HG03469 (cell line): ENCODE measurements around the gene BIRC2.
"Not testable (repeated sequence)": the region's sequence is repeated elsewhere in the genome, so short reads cannot be mapped to it uniquely, and the experiment has no call there.

Source experiments
- ATAC-seq: cut with Tn5 transposase; IDR thresholded peaks from one replicate; pipeline ENCODE4 v1.9.1; 2021; ENCODE audit warnings: mild to moderate bottlenecking, moderate library complexity, moderate number of reproducible peaks; ENCODE audit not compliant: unreplicated experiment

The BIRC2 gene

DNA sequence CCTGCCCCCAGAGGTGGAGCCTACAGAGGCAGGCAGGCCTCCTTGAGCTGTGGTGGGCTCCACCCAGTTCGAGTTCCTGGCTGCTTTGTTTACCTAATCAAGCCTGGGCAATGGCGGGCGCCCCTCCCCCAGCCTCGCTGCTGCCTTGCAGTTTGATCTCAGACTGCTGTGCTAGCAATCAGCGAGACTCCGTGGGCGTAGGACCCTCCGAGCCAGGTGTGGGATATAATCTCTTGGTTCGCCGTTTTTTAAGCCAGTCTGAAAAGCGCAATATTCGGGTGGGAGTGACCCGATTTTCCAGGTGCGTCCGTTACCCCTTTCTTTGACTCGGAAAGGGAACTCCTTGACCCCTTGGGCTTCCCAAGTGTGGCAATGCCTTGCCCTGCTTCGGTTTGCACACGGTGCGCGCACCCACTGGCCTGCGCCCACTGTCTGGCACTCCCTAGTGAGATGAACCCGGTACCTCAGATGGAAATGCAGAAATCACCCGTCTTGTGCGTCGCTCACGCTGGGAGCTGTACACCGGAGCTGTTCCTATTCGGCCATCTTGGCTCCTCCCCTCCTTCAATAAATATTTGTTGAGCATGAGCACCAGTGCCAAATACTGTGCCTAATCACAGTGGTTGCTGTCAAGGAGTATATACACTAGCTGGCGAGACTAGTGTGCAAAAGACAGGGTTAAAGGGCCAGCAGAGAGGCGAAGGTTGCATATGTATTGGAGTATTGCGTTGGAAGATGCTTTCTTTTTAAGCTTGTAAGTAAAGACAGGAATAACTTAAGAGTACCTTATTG is 27.8 kb downstream of the BIRC2 start:
- ATAC-seq, result not testable (repeated sequence)

DNA sequence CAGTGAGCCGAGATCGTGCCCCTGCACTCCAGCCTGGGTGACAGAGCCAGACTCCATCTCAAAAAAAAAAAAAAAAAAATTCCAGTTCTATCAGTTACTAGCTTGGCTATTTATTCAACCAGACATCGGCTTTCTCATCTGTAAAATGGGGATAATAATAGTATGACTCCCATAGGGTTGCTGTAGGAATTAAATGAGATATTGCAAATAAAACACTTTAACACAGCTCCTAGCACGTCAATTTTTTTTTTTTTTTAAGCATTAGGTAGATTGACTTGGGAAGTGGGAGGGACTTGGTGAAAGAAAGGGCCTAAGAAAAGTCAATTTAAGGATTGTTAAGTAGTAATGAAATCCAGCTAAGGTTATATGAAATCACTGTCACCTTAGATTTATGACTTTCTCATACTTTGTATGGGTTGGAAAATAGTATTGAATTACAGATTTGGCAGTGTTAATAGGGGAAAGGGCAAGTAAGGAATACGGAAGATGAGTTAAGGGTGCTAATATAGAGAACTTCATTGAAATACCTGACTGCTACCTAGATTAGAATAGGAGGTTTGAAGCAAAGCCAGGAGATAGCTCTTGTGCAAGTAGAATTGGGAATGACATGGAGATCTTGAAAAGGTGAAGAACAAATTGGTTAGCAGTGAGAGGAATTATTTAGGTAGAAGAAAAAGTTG is 28.8 kb downstream of the BIRC2 start:
- ATAC-seq, result no peak

DNA sequence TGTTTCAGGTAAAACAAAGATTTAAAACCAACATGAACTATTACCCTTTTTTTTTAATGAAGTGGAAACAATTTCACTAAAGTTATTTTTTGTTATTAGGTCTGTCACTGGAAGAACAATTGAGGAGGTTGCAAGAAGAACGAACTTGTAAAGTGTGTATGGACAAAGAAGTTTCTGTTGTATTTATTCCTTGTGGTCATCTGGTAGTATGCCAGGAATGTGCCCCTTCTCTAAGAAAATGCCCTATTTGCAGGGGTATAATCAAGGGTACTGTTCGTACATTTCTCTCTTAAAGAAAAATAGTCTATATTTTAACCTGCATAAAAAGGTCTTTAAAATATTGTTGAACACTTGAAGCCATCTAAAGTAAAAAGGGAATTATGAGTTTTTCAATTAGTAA is 30.9 kb downstream of the BIRC2 start:
- no peak for ATAC-seq

DNA sequence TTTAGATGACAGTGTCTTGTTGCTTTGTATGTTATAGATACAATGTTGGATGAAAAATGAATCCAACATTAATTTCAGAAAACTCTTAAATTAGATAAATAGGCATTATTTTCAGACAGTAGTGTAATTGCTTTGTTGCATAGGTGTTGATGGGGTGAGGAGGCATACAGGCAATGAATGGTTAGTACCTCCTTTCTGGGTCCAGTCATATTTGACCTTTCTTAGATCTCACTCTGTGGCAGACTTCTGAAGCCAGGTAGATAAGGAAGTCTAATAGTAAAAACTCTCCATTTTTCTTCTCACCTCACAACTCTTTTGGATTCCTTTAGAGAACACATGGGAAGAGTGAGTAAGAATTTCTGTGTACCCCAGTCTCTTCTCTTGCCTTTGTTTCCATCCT is 31.8 kb downstream of the BIRC2 start:
- ATAC-seq, result no peak

DNA sequence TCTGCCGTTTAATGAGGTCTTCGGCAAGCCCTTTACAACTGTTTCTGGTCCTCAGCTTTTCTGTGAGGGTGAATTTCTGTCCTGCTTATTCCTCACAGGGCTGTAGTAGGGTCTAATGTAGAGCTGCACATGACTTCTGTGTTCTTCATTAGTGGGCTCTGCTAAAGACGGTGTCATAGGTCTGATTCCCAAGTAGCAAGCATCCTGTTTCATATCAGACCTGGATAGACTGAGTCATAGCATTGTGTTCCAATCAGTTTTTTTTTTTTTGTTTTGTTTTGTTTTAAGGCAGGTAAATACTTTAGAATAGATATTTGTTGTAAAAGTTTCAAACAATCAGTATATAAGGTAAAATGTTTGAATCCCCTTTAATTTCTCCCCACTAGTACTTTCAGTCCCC is 35.4 kb downstream of the BIRC2 start:
- no peak for ATAC-seq

DNA sequence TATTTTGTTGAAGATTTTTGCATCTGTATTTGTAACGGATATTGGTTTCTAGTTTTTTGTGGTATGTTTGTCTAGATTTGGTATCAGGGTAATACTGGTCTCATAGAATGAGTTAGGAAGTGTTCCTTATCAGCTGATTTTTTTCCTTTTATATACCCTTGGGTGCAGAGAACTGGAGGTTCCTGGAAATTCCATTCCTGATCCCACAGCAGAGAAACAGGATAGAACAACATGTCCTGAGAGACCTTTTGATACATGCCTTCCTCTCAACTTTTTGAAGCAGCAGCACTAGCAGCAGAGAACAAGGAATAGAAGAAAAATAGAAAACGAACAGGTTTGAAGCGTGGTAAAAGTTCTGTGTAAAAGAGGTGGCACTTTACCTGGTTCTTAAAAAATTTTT is 36.8 kb downstream of the BIRC2 start:
- ATAC-seq, result no peak

DNA sequence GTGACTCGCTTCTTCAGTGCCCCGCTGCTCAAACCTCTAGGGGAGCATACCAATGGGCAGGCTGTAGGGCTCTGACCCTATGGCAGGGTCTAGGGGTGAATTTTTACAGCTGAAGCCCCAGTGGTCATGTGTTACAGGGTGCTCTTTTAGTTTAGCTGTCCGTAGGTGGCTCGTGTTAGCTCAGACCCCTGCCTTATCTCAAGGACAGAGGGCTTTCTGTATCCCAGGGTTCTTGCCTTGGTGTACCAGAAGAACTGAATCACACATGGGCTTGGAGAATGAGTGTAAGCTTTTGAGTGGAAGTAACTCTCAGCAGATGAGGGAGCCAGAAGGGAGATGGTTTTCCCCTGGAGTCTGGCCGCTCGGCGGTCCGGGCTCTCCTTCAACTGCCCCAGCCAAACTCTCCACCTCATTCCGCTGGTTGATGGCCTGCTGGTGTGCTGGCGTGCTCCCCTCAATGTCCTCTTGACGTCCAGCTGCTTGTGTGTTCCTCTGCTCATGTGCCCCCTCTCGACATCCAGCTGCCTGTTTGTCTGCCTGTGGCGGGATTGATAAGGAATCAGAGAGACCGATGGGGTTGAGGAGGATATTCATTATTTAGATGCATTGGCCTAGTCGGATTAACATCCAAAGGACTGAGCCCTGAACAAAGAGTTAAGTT is 37.5 kb downstream of the BIRC2 start:
- no peak for ATAC-seq

DNA sequence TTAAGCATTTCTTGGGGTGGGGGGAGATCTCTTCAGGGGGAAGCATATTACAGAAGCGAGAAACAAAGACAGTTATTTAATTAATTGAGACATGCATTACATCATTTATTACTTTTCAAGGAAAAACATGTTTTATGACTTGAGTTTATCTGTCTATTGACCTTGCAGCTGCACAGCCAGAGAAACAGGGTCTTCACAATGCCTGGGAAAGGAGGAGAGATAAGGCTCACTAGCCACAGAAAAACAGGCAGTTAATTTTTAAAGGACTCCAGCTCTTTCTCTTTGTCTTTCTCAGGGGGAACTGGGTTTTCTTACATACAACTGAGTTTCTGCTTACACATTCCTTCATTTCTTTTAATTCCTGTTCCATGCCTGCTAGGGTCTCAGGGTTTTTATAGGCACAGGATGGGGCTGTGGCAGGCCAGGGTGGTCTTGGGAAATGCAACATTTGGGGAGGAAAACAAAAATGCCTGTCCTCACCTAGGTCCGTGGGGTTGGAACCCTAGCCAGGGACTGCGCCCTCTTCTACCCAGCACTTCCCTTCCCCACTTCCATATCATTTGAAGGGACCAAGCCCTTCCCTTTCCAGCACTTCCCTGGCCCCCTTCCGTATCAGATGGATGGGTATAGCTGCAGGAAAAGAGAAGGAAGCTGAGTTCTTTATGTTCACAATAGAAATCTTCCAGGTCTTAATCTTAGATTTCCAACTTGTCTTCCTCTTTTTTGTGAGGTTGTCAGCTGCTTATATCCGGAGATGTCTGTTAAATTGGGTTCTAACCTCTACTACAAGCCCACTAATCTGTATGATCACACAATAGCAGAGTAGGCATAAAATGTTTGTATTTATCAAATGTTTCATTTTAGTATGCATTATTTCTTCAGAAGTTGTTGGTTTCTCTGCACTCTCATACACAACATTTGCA is 38.3 kb downstream of the BIRC2 start:
- no peak for ATAC-seq

DNA sequence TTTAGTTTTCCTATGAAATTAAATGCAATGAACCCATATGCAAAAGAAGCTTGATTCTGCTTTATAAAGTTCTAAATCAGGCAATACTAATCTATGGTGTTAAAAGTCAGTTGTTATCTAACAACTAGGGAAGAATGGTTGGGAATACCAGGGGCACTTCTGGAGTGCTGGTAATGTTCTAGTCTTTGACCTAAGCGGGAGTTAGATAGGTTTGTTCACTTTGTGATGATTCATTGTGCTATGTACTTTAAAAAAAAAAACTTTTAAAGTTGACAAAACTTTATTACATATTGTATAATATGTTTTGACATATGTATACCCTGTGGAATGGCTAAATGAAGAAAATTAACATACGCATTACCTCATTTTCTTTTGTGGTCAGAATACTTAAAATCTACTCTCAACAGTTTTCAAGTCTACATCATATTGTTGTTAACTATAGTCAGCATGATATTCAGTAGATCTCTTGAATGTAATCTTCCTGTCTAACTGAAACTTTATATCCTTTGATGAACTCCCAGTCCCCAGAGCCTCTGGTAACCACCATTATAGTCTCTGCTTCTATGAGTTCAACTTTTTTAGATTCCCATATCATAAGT is 39.2 kb downstream of the BIRC2 start:
- no peak for ATAC-seq

DNA sequence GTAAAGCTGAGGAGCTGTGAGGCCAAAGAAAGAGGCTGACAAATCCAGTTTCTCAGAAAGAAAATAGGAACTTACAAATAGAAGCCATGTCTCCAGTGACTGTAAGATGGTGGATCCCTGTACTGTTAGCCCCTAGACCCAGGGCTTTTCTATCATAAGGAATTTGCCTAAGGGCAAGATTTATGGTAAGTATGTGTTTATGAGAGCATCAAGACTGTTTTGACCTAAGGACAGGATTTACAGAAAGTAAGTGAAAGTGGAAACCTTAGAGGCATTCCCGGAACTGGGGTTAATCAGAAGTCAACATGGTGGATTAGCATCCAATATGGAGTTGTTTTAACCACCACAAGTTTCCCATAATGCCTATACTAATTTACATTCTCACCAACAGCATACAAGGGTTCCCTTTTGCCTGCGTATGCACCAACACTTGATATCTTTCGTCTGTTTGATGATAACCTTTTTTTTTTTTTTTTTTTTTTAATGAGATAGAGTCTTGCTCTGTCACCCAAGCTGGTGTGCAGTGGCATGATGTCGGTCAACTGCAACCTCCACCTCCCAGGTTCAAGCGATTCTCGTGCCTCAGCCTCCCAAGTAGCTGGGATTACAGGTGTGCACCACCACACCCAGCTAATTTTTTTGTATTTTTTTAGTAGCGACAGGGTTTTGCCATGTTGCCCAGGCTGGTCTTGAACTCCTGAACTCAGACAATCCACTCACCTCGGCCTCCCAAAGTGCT is 40.2 kb downstream of the BIRC2 start:
- ATAC-seq, result no peak

DNA sequence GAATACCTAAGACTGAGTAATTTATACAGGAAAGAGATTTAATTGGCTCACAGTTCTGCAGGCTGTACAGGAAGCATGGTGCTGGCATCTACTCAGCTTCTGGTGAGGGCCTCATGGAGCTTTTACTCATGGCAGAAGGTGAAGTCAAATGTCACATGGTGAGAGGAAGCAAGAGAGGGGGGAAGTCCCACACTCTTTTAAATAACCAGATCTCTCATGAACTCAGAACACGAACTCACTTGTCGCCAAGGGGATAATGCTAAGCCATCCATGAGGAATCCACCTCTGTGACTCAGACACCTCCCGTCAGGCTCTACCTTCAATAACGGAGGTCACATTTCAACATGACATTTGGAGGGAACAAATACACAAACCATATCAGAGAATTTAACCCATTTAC is 42.2 kb downstream of the BIRC2 start:
- no peak for ATAC-seq

DNA sequence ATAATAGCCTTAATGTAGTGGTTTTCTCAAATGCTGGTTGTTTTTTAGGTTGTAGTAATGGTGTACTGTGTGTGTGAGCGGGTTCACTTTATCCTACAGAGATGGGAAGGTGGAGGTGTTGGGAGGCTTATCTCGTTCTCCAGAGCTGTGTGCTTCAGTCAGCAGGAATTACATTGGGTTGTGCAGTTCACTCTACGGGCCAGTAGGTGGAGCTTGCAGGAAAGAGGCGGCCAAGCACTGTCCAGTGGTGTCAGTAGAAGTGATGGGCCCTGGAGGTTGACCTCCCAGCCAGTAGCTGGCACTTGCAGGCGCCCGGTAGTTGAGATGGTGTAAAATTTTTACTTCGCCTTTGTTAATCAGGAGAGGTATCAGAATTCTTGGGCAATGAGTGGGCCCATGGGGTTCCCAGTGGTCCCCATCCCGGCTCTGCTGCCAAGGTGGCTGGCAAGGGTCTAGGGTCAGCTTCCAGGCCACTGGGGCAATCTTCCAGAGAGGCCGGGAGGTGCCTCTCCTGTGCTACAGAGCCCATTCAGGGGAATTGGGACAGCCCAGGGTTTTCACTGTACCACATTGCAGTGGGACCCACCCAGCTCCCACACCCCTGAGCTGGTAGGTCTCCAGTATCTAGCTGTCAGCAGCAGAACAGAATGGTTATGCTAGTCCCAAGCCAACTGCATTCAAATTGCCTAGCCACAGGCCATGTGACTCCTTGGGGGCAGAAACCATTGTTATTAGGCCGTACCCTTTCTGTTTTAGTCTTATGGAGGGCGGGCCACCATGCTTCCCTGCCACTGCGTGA is 43.9 kb downstream of the BIRC2 start:
- peak; percentile 42 for ATAC-seq

DNA sequence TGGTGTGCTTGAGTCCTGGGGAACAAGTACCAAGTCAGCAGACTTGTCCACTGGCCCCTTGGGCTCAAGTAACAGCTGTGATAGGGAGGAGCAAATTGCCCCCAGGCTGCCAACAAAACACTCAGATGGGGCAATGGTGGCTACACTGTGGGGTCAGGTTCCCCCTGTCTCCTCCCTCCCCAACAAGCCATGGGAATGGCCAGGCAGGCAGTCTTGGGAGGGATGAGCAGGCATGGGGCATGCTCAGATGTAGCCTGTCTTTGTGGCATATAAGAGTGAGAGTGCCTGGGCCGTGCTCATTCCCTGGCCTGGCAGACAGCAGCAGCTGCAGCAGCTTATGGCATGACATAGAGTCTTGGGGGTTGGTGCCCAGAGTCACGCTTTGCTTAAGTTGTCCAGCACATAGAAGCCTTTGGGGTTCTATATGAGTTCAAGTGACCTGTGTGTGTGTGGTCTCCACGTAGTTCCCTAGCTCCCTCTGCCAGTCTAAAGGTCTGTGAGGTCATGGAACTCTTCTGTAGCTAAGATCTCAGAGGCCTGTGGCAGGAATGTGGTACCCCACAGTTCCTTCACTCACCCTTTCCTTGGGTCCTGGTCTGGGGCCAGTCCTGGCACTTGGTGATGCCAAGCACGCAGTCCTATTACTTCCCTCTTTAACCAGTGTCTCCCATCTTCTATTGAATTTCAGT is 44.7 kb downstream of the BIRC2 start:
- ATAC-seq, result no peak

DNA sequence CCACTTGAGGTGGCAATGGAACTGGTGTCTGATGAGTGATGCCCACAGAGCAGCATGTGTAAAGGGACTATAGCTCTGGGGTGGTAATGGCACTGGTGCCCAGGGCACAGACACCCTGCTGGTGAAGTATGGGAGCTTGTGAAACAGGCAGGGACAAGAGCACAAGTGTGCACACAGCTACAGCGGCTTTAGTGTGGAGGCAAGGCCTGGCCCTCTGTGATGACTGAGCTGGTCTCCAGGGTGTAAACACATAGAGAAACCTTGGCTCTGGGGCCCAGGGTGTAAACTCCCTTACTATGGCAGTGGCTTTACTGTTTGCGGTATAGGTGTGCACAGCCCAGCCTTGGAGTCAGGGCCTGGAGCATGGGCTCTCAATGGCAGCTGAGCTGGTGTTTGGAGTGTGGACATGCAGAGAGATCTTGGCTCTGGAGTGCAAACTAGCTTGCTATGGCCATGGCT is 46.3 kb downstream of the BIRC2 start:
- no peak for ATAC-seq

DNA sequence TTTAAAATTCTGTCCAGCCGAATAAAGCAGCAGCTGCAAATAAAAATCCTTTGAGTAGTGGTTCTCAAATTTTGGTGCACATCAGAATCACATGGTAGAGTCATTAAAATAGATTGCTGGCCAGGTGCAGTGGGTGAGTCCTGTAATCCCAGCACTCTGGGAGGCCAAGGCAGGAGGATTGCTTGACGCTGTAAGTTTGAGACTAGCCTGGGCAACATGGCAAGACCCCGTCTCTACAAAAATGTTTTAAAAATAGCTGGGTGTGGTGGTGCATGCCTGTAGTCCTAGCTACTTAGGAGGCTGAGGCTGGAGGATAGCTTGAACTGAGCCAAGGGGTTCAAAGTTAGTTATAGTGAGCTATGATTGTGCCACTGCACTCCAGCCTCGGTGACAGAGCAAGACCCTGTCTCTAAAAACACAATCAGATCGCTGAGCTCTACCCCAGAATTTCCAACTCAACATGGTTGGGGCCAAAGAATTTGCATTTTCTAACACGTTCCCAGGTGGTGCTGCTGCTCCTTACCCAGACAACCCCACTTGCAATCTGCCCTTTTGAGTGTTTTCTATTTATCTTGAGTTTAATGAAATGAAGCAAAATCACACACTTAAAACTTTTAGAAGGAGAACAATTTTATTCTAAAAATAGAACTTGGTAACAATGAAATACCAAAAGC is 48.8 kb downstream of the BIRC2 start:
- ATAC-seq, result no peak

DNA sequence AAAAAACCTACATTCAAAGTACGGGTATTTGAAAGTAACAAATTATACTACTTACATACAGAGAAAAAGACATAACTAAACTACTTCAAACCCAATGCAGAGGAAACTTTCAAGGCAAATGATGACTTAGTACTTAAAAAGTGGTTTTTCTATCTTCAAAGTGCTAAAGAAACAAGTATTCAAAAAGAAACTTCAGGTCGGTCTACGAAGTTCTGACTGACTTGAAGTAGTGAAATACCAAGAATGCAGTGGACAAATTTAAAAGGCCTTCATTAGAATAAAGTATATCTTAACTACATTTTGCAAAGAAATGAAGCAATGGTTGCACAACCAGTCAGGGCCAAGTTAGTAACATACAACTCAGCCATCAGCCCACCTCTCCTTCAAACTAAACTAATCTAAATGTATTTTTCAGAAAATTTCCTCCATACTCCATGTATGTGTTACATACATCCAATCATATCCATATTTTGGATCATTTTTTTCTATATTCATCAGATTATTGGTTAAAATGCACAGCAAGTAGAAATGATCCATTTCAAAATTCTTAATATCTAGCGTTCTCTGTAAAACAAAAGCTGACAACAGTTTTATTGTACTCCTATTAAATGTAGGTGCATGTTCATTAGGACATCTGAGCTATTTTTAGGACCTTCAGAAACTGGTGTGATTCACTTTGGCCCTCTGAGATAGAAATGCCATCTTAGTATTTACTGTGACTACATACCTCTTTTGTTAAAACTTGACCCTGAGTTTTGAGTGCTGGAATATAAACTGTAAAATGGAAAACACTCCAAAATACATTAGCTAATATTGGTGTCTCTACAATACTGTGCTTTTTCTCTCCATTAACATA is 49.9 kb downstream of the BIRC2 start:
- ATAC-seq, result no peak

DNA sequence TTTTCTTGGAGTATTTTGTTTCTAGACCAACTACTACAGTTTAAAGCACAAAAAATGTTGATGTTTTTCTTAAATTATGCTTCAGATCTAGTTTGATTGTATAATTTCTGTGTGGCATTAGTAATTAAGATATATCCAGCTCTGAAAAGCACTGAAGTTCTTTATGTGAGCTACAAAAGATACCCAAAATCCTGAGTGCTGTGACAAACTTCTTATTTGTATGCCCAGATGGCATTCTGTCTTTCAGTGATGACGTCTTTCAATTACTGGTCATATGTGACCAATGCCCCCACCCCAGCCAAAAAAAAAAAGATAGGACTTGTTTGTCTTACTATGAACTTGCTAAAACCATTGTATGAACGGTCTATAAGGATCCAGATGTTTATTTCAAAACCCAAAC is 51.3 kb downstream of the BIRC2 start:
- ATAC-seq, result no peak
